H9 (cell line): Measurements from ENCODE around the gene CYB561D1. TPM values are rescaled to one million over a fixed set of nuclear protein-coding genes. Genes with fewer than 3 reads are reported as not detected.
A peak's percentile ranks its signal among the peaks of the same experiment; 100 is the strongest.

Source experiments
- DNase-seq: peaks from one replicate; pipeline ENCODE4 v3.0.0-alpha.2; 2017
- H2AFZ ChIP-seq: one replicate; pipeline ENCODE4 v1.6.1; 2013; ENCODE audit warnings: mild to moderate bottlenecking, low read length, control low read depth, moderate library complexity
- H2AK5ac ChIP-seq: 2 replicates; pipeline ENCODE4 v1.6.1; 2013; ENCODE audit warnings: low read length, control low read depth, mixed read lengths; ENCODE audit not compliant: insufficient read length
- H2BK120ac ChIP-seq: one replicate; pipeline ENCODE4 v1.6.1; 2013; ENCODE audit warnings: low read depth, mild to moderate bottlenecking, low read length, control low read depth, inconsistent platforms; ENCODE audit not compliant: poor library complexity, severe bottlenecking
- H2BK12ac ChIP-seq: 2 replicates; pipeline ENCODE4 v1.6.1; 2013; ENCODE audit warnings: low read length, control low read depth, mixed read lengths, low read depth; ENCODE audit not compliant: insufficient read length
- H2BK15ac ChIP-seq: 2 replicates; pipeline ENCODE4 v1.6.1; 2013; ENCODE audit warnings: low read depth, low read length, control low read depth
- H2BK20ac ChIP-seq: one replicate; pipeline ENCODE4 v1.6.1; 2013; ENCODE audit warnings: low read depth, mild to moderate bottlenecking, low read length, control low read depth, inconsistent platforms; ENCODE audit not compliant: poor library complexity, severe bottlenecking
- H2BK5ac ChIP-seq: 2 replicates; pipeline ENCODE4 v1.6.1; 2013; ENCODE audit warnings: low read length, control low read depth, mixed read lengths; ENCODE audit not compliant: insufficient read length
- H3K14ac ChIP-seq: 2 replicates; pipeline ENCODE4 v1.6.1; 2013; ENCODE audit warnings: low read length, control low read depth; ENCODE audit not compliant: insufficient read depth
- H3K18ac ChIP-seq: 2 replicates; pipeline ENCODE4 v1.6.1; 2013; ENCODE audit warnings: low read depth, mild to moderate bottlenecking, mixed read lengths, low read length, control low read depth; ENCODE audit not compliant: insufficient read length
- H3K23ac ChIP-seq: 2 replicates; pipeline ENCODE4 v1.6.1; 2013; ENCODE audit warnings: low read length, control low read depth, mixed read lengths, low read depth; ENCODE audit not compliant: insufficient read length
- H3K23me2 ChIP-seq: 2 replicates; pipeline ENCODE4 v1.6.1; 2013; ENCODE audit warnings: low read depth, mild to moderate bottlenecking, mixed read lengths, low read length, control low read depth; ENCODE audit not compliant: insufficient read length, poor library complexity, severe bottlenecking
- H3K27ac ChIP-seq: 2 replicates; pipeline ENCODE4 v1.5.1; 2013; ENCODE audit warnings: low read length, control low read depth, mixed read lengths, low read depth; ENCODE audit not compliant: insufficient read length
- H3K27me3 ChIP-seq: 2 replicates; pipeline ENCODE4 v1.6.1; 2013; ENCODE audit warnings: low read length, control low read depth, inconsistent platforms; ENCODE audit not compliant: insufficient read depth
- H3K4ac ChIP-seq: 2 replicates; pipeline ENCODE4 v1.6.1; 2013; ENCODE audit warnings: low read depth, mild to moderate bottlenecking, control low read depth, inconsistent platforms, low read length, moderate library complexity
- H3K4me1 ChIP-seq: 2 replicates; pipeline ENCODE4 v1.6.1; 2013; ENCODE audit warnings: low read length, control low read depth, inconsistent platforms; ENCODE audit not compliant: insufficient read depth
- H3K4me2 ChIP-seq: 2 replicates; pipeline ENCODE4 v1.6.1; 2013; ENCODE audit warnings: low read length, control low read depth, mixed read lengths; ENCODE audit not compliant: insufficient read length, insufficient read depth
- H3K56ac ChIP-seq: 2 replicates; pipeline ENCODE4 v1.6.1; 2013; ENCODE audit warnings: low read depth, mild to moderate bottlenecking, mixed read lengths, low read length, control low read depth; ENCODE audit not compliant: insufficient read length
- H3K79me1 ChIP-seq: 2 replicates; pipeline ENCODE4 v1.6.1; 2013; ENCODE audit warnings: low read depth, mild to moderate bottlenecking, moderate library complexity, low read length, control low read depth, inconsistent platforms; ENCODE audit not compliant: insufficient read depth, poor library complexity, severe bottlenecking
- H3K79me2 ChIP-seq: 2 replicates; pipeline ENCODE4 v1.6.1; 2013; ENCODE audit warnings: low read length, control low read depth, inconsistent platforms; ENCODE audit not compliant: insufficient read depth
- H3K9ac ChIP-seq: 2 replicates; pipeline ENCODE4 v1.6.1; 2013; ENCODE audit warnings: low read length, control low read depth, mixed read lengths; ENCODE audit not compliant: insufficient read length; ENCODE audit errors: extremely low read depth
- H3K9me3 ChIP-seq: one replicate; pipeline ENCODE4 v1.6.1; 2013; ENCODE audit warnings: low read depth, low read length, inconsistent platforms; ENCODE audit not compliant: control insufficient read depth
- H3T11ph ChIP-seq: one replicate; pipeline ENCODE4 v1.6.1; 2013; ENCODE audit warnings: mild to moderate bottlenecking, low read length, control low read depth, inconsistent platforms
- H4K20me1 ChIP-seq: one replicate; pipeline ENCODE4 v1.6.1; 2013; ENCODE audit not compliant: control insufficient read depth, insufficient read length, insufficient read depth
- H4K5ac ChIP-seq: 2 replicates; pipeline ENCODE4 v1.6.1; 2013; ENCODE audit warnings: low read depth, mild to moderate bottlenecking, mixed read lengths, low read length, control low read depth; ENCODE audit not compliant: insufficient read length
- H4K8ac ChIP-seq: replicated peaks from 2 replicates; pipeline ENCODE4 v1.6.1; 2013; ENCODE audit warnings: low read length, control low read depth, mixed read lengths, low read depth; ENCODE audit not compliant: insufficient read length
- H4K91ac ChIP-seq: 2 replicates; pipeline ENCODE4 v1.6.1; 2013; ENCODE audit warnings: low read depth, mild to moderate bottlenecking, moderate library complexity, mixed read lengths, low read length, control low read depth; ENCODE audit not compliant: insufficient read length
- H3K27ac Mint-ChIP-seq, 3 experiments: 2 replicates in 2 of 3; 3 replicates in 1 of 3; pipeline ENCODE4 v1.8.0; 2020 to 2021; ENCODE audit warnings: mixed read lengths in 3 of 3, mild to moderate bottlenecking in 1 of 3, moderate library complexity in 1 of 3
- H3K27me3 Mint-ChIP-seq: 2 replicates; pipeline ENCODE4 v1.8.0; 2021; ENCODE audit warnings: low read depth, mild to moderate bottlenecking, moderate library complexity, mixed read lengths
- H3K36me3 Mint-ChIP-seq, 3 experiments: 2 replicates in 2 of 3; 3 replicates in 1 of 3; pipeline ENCODE4 v1.8.0; 2020 to 2021; ENCODE audit warnings: low read depth in 3 of 3, mixed read lengths in 3 of 3; ENCODE audit not compliant: insufficient read depth in 1 of 3
- H3K4me1 Mint-ChIP-seq, 2 experiments: 2 replicates each; pipeline ENCODE4 v1.8.0; 2020; ENCODE audit warnings: mixed read lengths in 2 of 2
- H3K4me3 Mint-ChIP-seq, 2 experiments: 2 replicates in 1 of 2; 3 replicates in 1 of 2; pipeline ENCODE4 v1.8.0; 2020 to 2021; ENCODE audit warnings: mild to moderate bottlenecking in 2 of 2, mixed read lengths in 2 of 2, moderate library complexity in 1 of 2
- H3K9me3 Mint-ChIP-seq, 2 experiments: 2 replicates in 1 of 2; 3 replicates in 1 of 2; pipeline ENCODE4 v1.8.0; 2020; ENCODE audit warnings: mild to moderate bottlenecking in 2 of 2, mixed read lengths in 2 of 2, moderate library complexity in 1 of 2
- WGBS: extraction: QIAGEN DNeasy Blood & Tissue Kit; methylation state at CpG from one replicate; pipeline ENCODE4 v1.1.7; 2013; ENCODE audit warnings: missing lambda C conversion rate, low lambda C conversion rate, mixed read lengths; ENCODE audit not compliant: insufficient read length; ENCODE audit errors: extremely low coverage; 5-methylcytosine and 5-hydroxymethylcytosine counted together
- total RNA-seq: library from RNA; stranded (reverse); gene quantifications from 2 replicates; pipeline ENCODE4 v1.2.1, GENCODE V29; 2021
- TF ChIP-seq, protein P1 (sequence below): fragments of 200-600 bp; sonication (generic); conservative IDR thresholded peaks from 3 replicates; pipeline ENCODE4 v1.8.0; 2021; ENCODE audit warnings: antibody characterized with exemption, mild to moderate bottlenecking

Gene CYB561D1
- total RNA-seq, 1 experiment from 2014 or later, result 6.5 TPM

DNA sequence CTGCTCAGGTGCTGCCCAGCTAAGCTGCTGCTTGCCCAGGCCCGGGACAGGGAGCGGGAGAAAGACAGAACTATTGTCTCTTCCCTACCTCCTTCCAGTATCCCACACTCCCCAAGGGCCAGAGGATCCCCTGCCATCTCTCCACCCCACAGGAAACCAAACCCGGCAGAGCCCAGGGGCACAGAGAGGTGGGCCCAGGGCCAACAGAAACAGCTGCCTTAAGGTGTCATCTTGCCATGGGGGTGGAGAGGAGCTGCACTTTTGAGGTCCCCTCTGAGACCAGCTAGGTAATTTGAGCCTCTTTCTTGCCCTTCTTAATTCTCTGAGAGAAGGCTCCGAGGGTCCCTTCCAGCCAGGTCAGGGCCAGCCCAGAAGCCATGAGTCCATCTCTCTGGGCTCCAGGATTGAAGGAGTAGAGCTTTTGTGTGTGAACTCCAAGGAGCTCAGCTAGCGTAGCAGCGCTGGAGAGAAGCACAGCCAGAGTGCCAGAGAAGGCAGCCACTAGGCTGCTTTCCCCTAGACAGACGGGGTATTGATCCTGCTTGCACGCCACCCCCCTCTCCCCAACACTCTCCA, 36.1 kb downstream of the CYB561D1 start:
- Histone ChIP-seq H3K27me3 (no peaks in the 10 kb centered on the region), H2AK5ac (no peak overlapping the region), H4K8ac (no peak overlapping the region), H3K4me1 (no peaks in the 10 kb centered on the region), H3K23me2 (peaks cover 4% of the 10 kb centered on the region), H3K9me3 (no peaks in the 10 kb centered on the region), H3K79me2 (no peaks in the 10 kb centered on the region), H3K4me2 (no peak overlapping the region), H3K9ac (no peak overlapping the region), H2BK15ac (no peak overlapping the region), H3K27ac (no peak overlapping the region), H4K20me1 (no peaks in the 10 kb centered on the region), H4K91ac (no peak overlapping the region), H4K5ac (no peak overlapping the region), H3K4ac (no peak overlapping the region), H2BK5ac (no peak overlapping the region), H3K18ac (no peak overlapping the region), H3T11ph (no peak overlapping the region), H2AFZ (no peak overlapping the region), H3K79me1 (no peaks in the 10 kb centered on the region), H2BK20ac (no peak overlapping the region), H2BK120ac (no peak overlapping the region), H3K56ac (no peak overlapping the region), H2BK12ac (no peak overlapping the region), H3K23ac (no peak overlapping the region), H3K14ac (no peak overlapping the region; the same call in 1 of the 2 replicates)
- Mint-ChIP-seq H3K4me3 (no peak overlapping the region), H3K9me3 (no peaks in the 10 kb centered on the region), H3K27me3 (peaks cover 20% of the 10 kb centered on the region), H3K36me3 (no peaks in the 10 kb centered on the region), H3K27ac (peak overlapping the region in 1 of 3 experiments; percentile 44; a peak in 3 of 7 replicates), H3K4me1 (peaks cover 4 to 8% of the 10 kb centered on the region in 2 experiments)
- no peak for DNase-seq
- WGBS, result no CpG with 5 or more reads among the region's 8 CpGs
- TF ChIP-seq, protein P1, sequence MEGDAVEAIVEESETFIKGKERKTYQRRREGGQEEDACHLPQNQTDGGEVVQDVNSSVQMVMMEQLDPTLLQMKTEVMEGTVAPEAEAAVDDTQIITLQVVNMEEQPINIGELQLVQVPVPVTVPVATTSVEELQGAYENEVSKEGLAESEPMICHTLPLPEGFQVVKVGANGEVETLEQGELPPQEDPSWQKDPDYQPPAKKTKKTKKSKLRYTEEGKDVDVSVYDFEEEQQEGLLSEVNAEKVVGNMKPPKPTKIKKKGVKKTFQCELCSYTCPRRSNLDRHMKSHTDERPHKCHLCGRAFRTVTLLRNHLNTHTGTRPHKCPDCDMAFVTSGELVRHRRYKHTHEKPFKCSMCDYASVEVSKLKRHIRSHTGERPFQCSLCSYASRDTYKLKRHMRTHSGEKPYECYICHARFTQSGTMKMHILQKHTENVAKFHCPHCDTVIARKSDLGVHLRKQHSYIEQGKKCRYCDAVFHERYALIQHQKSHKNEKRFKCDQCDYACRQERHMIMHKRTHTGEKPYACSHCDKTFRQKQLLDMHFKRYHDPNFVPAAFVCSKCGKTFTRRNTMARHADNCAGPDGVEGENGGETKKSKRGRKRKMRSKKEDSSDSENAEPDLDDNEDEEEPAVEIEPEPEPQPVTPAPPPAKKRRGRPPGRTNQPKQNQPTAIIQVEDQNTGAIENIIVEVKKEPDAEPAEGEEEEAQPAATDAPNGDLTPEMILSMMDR, result no peak
